GM10266 (cell line): ENCODE measurements around the gene FGD5.

ENCODE experiments used
- DNase-seq: peaks from one replicate; pipeline ENCODE4 v3.0.0; 2012; ENCODE audit errors: extremely low spot score
- CTCF ChIP-seq: IDR thresholded peaks from 2 replicates; pipeline ENCODE4 v1.5.1; 2012; ENCODE audit warnings: mild to moderate bottlenecking, low read depth; ENCODE audit not compliant: control insufficient read depth, insufficient read depth; ENCODE audit errors: missing control alignments

The FGD5 gene

DNA sequence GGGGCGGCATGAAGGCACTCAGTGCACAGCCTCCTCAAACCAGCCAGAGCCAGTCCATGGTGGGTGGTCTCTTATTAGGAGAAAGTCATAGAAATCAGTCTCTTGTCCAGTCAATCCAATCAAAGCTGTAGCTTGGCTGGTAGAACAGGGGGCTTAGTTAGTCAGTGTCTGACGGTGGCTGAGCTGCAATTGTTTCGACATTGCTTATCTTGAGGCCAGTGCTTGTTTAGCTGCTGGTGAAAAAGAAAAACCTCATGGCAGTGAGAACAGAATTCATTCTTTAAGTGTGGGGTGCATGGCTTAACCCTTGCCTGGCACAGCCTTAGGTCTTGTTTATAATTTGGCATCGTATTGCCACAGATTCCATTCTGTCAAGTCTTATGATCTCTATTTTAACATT is 53.9 kb downstream of the FGD5 start:
- DNase-seq = no peak
- no peak for TF ChIP-seq CTCF

DNA sequence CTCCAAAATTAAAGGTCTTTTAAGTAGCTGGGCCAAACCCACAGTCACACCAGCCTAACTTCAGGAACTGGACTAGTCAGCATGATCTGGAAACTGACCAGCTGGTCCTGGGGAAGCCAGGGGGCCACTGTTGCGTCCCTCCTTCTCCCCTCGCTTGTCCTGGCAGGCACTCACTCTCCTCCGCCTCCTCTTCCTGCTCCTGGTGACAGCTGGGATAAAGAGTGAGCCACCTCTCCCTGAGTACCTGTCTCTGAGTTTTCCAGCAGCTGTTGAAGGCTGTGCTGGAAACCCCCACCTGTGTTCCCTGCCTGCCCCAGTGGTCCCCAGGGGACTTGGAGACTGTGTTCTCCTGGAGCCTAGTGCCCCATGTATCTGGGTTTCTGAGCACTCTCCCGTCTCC is 56.0 kb downstream of the FGD5 start:
- TF ChIP-seq CTCF = no peak

GRCh38 chr3:14875411-14876175 is 56.8 kb downstream of the FGD5 start:
- DNase-seq = no peak
- no peak for TF ChIP-seq CTCF

More for the DNA sequence above, 56.0 kb downstream of the FGD5 start:
- DNase-seq = no peak

- no peak for DNase-seq
- no peak for TF ChIP-seq CTCF
Measured at GRCh38 chr3:14876921-14877333, 58.2 kb downstream of the FGD5 start.

DNA sequence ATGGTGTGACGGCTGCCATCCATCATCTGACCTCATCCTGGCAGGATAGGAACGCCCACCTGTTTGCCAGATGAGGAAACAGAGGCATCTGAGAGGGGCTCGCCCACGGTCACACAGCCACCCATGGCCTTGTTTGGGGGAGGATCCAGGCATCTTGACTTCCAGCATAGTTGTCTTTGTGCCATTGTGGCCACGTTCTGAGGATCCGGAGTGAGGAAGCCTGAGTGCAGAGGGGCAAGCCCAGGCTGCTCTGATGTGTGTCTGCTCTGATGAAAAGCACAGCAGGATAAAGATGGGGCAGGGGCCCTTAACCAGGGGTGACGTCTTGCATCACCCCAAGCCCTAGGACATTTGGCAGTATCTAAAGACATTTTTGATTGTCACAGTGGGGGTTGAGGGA is 58.7 kb downstream of the FGD5 start:
- DNase-seq = no peak
- no peak for TF ChIP-seq CTCF

DNA sequence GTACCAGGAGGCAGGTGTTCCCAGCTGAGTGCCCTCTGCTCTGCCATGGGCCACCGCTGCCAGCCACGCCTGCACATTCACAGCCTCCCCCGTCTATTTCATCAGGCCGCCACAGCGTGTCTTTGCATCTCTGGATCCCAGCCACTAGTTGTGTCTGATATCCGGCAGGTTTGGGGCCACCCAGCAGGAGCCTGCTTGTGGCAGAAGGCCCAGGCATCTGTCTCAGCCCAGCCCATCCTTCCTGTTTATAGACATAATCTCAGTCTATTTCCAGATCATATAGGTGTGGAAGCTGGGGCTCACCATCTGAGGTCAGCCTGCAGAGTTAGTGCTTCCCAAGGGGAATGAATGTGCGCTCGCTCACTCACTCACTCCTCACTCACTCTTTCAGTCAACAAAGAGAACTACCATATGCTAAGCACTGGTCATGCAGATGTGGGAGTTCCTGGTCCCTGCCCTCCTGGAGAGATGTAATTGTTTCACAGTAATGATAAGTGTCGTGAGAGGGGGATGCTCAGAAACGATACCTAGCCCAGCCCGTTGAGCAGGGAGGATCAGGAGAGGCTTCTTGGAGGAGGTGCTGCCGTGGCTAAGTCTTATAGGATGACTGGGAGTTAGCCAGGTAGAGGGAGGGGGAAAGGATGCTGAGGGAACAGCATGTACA is 60.6 kb downstream of the FGD5 start:
- DNase-seq = no peak
- no peak for TF ChIP-seq CTCF
